ENCODE data around the gene PC.

PC gene

GRCh38 chr11:66858186-66858938, 99.8 kb downstream of the PC start:
- H3K9me3 ChIP-seq (ENCODE audit: control insufficient read depth in 2 of 2, low read length in 2 of 2): no peaks in the 10 kb centered on the region
- no peak overlapping the region for H3K27ac ChIP-seq (ENCODE audit: low read depth in 2 of 2, low read length in 2 of 2)
- H3K27me3 ChIP-seq (ENCODE audit: control insufficient read depth in 2 of 2, insufficient read depth in 2 of 2, low read length in 2 of 2): no peaks in the 10 kb centered on the region
- peaks cover 6 to 18% of the 10 kb centered on the region in 2 donors for H3K4me1 ChIP-seq (ENCODE audit: control insufficient read depth in 2 of 2, insufficient read depth in 2 of 2, low read length in 2 of 2)
- peaks cover 0 to 4% of the 10 kb centered on the region in 2 donors for H3K36me3 ChIP-seq (ENCODE audit: control insufficient read depth in 2 of 2, insufficient read depth in 2 of 2, low read length in 2 of 2)
- H3K9ac ChIP-seq (ENCODE audit: low read depth in 1 of 2, low read length in 2 of 2): no peak overlapping the region
- no peak overlapping the region for H3K4me3 ChIP-seq (ENCODE audit: low read length in 2 of 2)

- Histone ChIP-seq H3K27ac (ENCODE audit: low read depth in 2 of 2, low read length in 2 of 2) (no peak overlapping the region), H3K4me3 (ENCODE audit: low read length in 2 of 2) (no peak overlapping the region), H3K27me3 (ENCODE audit: control insufficient read depth in 2 of 2, insufficient read depth in 2 of 2, low read length in 2 of 2) (no peaks in the 10 kb centered on the region), H3K9ac (ENCODE audit: low read depth in 1 of 2, low read length in 2 of 2) (no peak overlapping the region), H3K9me3 (ENCODE audit: control insufficient read depth in 2 of 2, low read length in 2 of 2) (no peaks in the 10 kb centered on the region), H3K4me1 (ENCODE audit: control insufficient read depth in 2 of 2, insufficient read depth in 2 of 2, low read length in 2 of 2) (peaks cover 6 to 17% of the 10 kb centered on the region in 2 donors), H3K36me3 (ENCODE audit: control insufficient read depth in 2 of 2, insufficient read depth in 2 of 2, low read length in 2 of 2) (peaks cover 0 to 4% of the 10 kb centered on the region in 2 donors)
These were observed 100.3 kb downstream of the PC start for GRCh38 chr11:66857927-66858185.

GRCh38 chr11:66857234-66857926, 100.8 kb downstream of the PC start:
- Histone ChIP-seq H3K27me3 (ENCODE audit: control insufficient read depth in 2 of 2, insufficient read depth in 2 of 2, low read length in 2 of 2) (no peaks in the 10 kb centered on the region), H3K27ac (ENCODE audit: low read depth in 2 of 2, low read length in 2 of 2) (peak overlapping the region in 1 of 2 donors; percentile 22), H3K4me3 (ENCODE audit: low read length in 2 of 2) (peak overlapping the region; percentile 45 to 86), H3K9me3 (ENCODE audit: control insufficient read depth in 2 of 2, low read length in 2 of 2) (no peaks in the 10 kb centered on the region), H3K4me1 (ENCODE audit: control insufficient read depth in 2 of 2, insufficient read depth in 2 of 2, low read length in 2 of 2) (peaks cover 6 to 17% of the 10 kb centered on the region in 2 donors), H3K36me3 (ENCODE audit: control insufficient read depth in 2 of 2, insufficient read depth in 2 of 2, low read length in 2 of 2) (peaks cover 0 to 4% of the 10 kb centered on the region in 2 donors), H3K9ac (ENCODE audit: low read depth in 1 of 2, low read length in 2 of 2) (peak overlapping the region in 1 of 2 donors; percentile 71)

- H3K4me1 ChIP-seq (ENCODE audit: control insufficient read depth in 2 of 2, insufficient read depth in 2 of 2, low read length in 2 of 2): peaks cover 6 to 17% of the 10 kb centered on the region in 2 donors
- H3K27ac ChIP-seq (ENCODE audit: low read depth in 2 of 2, low read length in 2 of 2): peak within 1 kb of the TSS; percentile 96 to 97
- H3K9ac ChIP-seq (ENCODE audit: low read depth in 1 of 2, low read length in 2 of 2): peak within 1 kb of the TSS; percentile 90 to 97
- H3K4me3 ChIP-seq (ENCODE audit: low read length in 2 of 2): peak within 1 kb of the TSS; percentile 88 to 89
- no peaks in the 10 kb centered on the region for H3K9me3 ChIP-seq (ENCODE audit: control insufficient read depth in 2 of 2, low read length in 2 of 2)
- H3K27me3 ChIP-seq (ENCODE audit: control insufficient read depth in 2 of 2, insufficient read depth in 2 of 2, low read length in 2 of 2): no peaks in the 10 kb centered on the region
- peaks cover 0 to 4% of the 10 kb centered on the region in 2 donors for H3K36me3 ChIP-seq (ENCODE audit: control insufficient read depth in 2 of 2, insufficient read depth in 2 of 2, low read length in 2 of 2)
These were observed 101.5 kb downstream of the PC start, which contains the start of gene LRFN4 for GRCh38 chr11:66856496-66857233. LRFN4 (plus strand) TSS chr11:66857064; CDS start chr11:66857745, 681 bp downstream.

- H3K9ac ChIP-seq (ENCODE audit: low read depth in 1 of 2, low read length in 2 of 2): peak overlapping the region; percentile 90 to 97
- H3K27me3 ChIP-seq (ENCODE audit: control insufficient read depth in 2 of 2, insufficient read depth in 2 of 2, low read length in 2 of 2): no peaks in the 10 kb centered on the region
- H3K27ac ChIP-seq (ENCODE audit: low read depth in 2 of 2, low read length in 2 of 2): peak overlapping the region; percentile 96 to 97
- peak overlapping the region; percentile 88 to 89 for H3K4me3 ChIP-seq (ENCODE audit: low read length in 2 of 2)
- H3K9me3 ChIP-seq (ENCODE audit: control insufficient read depth in 2 of 2, low read length in 2 of 2): no peaks in the 10 kb centered on the region
- peaks cover 6 to 17% of the 10 kb centered on the region in 2 donors for H3K4me1 ChIP-seq (ENCODE audit: control insufficient read depth in 2 of 2, insufficient read depth in 2 of 2, low read length in 2 of 2)
- H3K36me3 ChIP-seq (ENCODE audit: control insufficient read depth in 2 of 2, insufficient read depth in 2 of 2, low read length in 2 of 2): peaks cover 0 to 4% of the 10 kb centered on the region in 2 donors
These were observed 102.3 kb downstream of the PC start for GRCh38 chr11:66855574-66856495.

GRCh38 chr11:66854729-66855211, 103.4 kb downstream of the PC start:
- Histone ChIP-seq H3K27ac (ENCODE audit: low read depth in 2 of 2, low read length in 2 of 2) (no peak overlapping the region), H3K36me3 (ENCODE audit: control insufficient read depth in 2 of 2, insufficient read depth in 2 of 2, low read length in 2 of 2) (no peaks in the 10 kb centered on the region), H3K4me3 (ENCODE audit: low read length in 2 of 2) (no peak overlapping the region)

GRCh38 chr11:66854231-66854661, 103.9 kb downstream of the PC start:
- H3K9ac ChIP-seq (ENCODE audit: low read depth in 1 of 2, low read length in 2 of 2): no peak overlapping the region
- no peak overlapping the region for H3K4me3 ChIP-seq (ENCODE audit: low read length in 2 of 2)
- no peaks in the 10 kb centered on the region for H3K27me3 ChIP-seq (ENCODE audit: control insufficient read depth in 2 of 2, insufficient read depth in 2 of 2, low read length in 2 of 2)
- H3K36me3 ChIP-seq (ENCODE audit: control insufficient read depth in 2 of 2, insufficient read depth in 2 of 2, low read length in 2 of 2): no peaks in the 10 kb centered on the region
- H3K4me1 ChIP-seq (ENCODE audit: control insufficient read depth in 2 of 2, insufficient read depth in 2 of 2, low read length in 2 of 2): peaks cover 6 to 13% of the 10 kb centered on the region in 2 donors
- H3K27ac ChIP-seq (ENCODE audit: low read depth in 2 of 2, low read length in 2 of 2): no peak overlapping the region
- no peaks in the 10 kb centered on the region for H3K9me3 ChIP-seq (ENCODE audit: control insufficient read depth in 2 of 2, low read length in 2 of 2)

More at GRCh38 chr11:66854729-66855211, 103.4 kb downstream of the PC start:
- Histone ChIP-seq H3K4me1 (ENCODE audit: control insufficient read depth in 2 of 2, insufficient read depth in 2 of 2, low read length in 2 of 2) (peaks cover 6 to 17% of the 10 kb centered on the region in 2 donors), H3K27me3 (ENCODE audit: control insufficient read depth in 2 of 2, insufficient read depth in 2 of 2, low read length in 2 of 2) (no peaks in the 10 kb centered on the region), H3K9me3 (ENCODE audit: control insufficient read depth in 2 of 2, low read length in 2 of 2) (no peaks in the 10 kb centered on the region), H3K9ac (ENCODE audit: low read depth in 1 of 2, low read length in 2 of 2) (no peak overlapping the region)

GRCh38 chr11:66853242-66854229, 104.6 kb downstream of the PC start:
- no peaks in the 10 kb centered on the region for H3K27me3 ChIP-seq (ENCODE audit: control insufficient read depth in 2 of 2, insufficient read depth in 2 of 2, low read length in 2 of 2)
- H3K9ac ChIP-seq (ENCODE audit: low read depth in 1 of 2, low read length in 2 of 2): no peak overlapping the region
- peaks cover 6 to 12% of the 10 kb centered on the region in 2 donors for H3K4me1 ChIP-seq (ENCODE audit: control insufficient read depth in 2 of 2, insufficient read depth in 2 of 2, low read length in 2 of 2)
- H3K9me3 ChIP-seq (ENCODE audit: control insufficient read depth in 2 of 2, low read length in 2 of 2): no peaks in the 10 kb centered on the region
- no peak overlapping the region for H3K4me3 ChIP-seq (ENCODE audit: low read length in 2 of 2)
- H3K27ac ChIP-seq (ENCODE audit: low read depth in 2 of 2, low read length in 2 of 2): no peak overlapping the region
- H3K36me3 ChIP-seq (ENCODE audit: control insufficient read depth in 2 of 2, insufficient read depth in 2 of 2, low read length in 2 of 2): peaks cover 0 to under 1% of the 10 kb centered on the region in 2 donors
